IMR-90 (cell line): ENCODE results near the gene SAMD1.
A peak's percentile ranks its signal among the peaks of the same experiment; 100 is the strongest.

Experiments
- BHLHE40 ChIP-seq: fragments of 150-350 bp; IDR thresholded peaks from 2 replicates; pipeline ENCODE4 v1.6.1; 2016; ENCODE audit warnings: mild to moderate bottlenecking, low read depth, low read length
- CHD1 ChIP-seq: IDR thresholded peaks from 2 replicates; pipeline ENCODE4 v1.6.1; 2012; ENCODE audit warnings: low read depth, low read length, improper control_type of control experiment
- CTCF ChIP-seq: conservative IDR thresholded peaks from 2 replicates; pipeline ENCODE4 v1.5.1; 2012; ENCODE audit warnings: mild to moderate bottlenecking, low read depth, low read length, improper control_type of control experiment
- FOS ChIP-seq: fragments of 150-350 bp; IDR thresholded peaks from 2 replicates; pipeline ENCODE4 v1.6.1; 2016; ENCODE audit warnings: low read depth, low read length
- MAZ ChIP-seq: IDR thresholded peaks from 2 replicates; pipeline ENCODE4 v1.6.1; 2012; ENCODE audit warnings: low read depth, mild to moderate bottlenecking, low read length, improper control_type of control experiment, moderate library complexity, borderline replicate concordance
- NFE2L2 ChIP-seq: fragments of 150-350 bp; IDR thresholded peaks from 2 replicates; pipeline ENCODE4 v1.6.1; 2016; ENCODE audit warnings: low read depth, mild to moderate bottlenecking, low read length
- POLR2A ChIP-seq: IDR thresholded peaks from 2 replicates; pipeline ENCODE4 v1.6.1; 2012; ENCODE audit warnings: mild to moderate bottlenecking, low read depth, low read length
- RAD21 ChIP-seq: IDR thresholded peaks from 2 replicates; pipeline ENCODE4 v1.6.1; 2012; ENCODE audit warnings: low read length, improper control_type of control experiment
- RCOR1 ChIP-seq: IDR thresholded peaks from 2 replicates; pipeline ENCODE4 v1.6.1; 2012; ENCODE audit warnings: mild to moderate bottlenecking, low read length, improper control_type of control experiment; ENCODE audit not compliant: insufficient replicate concordance
- RFX5 ChIP-seq: IDR thresholded peaks from 2 replicates; pipeline ENCODE4 v1.8.0; 2012; ENCODE audit warnings: low read depth, mild to moderate bottlenecking, low read length, moderate library complexity
- SMC3 ChIP-seq: fragments of 150-350 bp; IDR thresholded peaks from 2 replicates; pipeline ENCODE4 v1.6.1; 2016; ENCODE audit warnings: low read depth, mild to moderate bottlenecking, antibody characterized with exemption, low read length, moderate library complexity

DNA sequence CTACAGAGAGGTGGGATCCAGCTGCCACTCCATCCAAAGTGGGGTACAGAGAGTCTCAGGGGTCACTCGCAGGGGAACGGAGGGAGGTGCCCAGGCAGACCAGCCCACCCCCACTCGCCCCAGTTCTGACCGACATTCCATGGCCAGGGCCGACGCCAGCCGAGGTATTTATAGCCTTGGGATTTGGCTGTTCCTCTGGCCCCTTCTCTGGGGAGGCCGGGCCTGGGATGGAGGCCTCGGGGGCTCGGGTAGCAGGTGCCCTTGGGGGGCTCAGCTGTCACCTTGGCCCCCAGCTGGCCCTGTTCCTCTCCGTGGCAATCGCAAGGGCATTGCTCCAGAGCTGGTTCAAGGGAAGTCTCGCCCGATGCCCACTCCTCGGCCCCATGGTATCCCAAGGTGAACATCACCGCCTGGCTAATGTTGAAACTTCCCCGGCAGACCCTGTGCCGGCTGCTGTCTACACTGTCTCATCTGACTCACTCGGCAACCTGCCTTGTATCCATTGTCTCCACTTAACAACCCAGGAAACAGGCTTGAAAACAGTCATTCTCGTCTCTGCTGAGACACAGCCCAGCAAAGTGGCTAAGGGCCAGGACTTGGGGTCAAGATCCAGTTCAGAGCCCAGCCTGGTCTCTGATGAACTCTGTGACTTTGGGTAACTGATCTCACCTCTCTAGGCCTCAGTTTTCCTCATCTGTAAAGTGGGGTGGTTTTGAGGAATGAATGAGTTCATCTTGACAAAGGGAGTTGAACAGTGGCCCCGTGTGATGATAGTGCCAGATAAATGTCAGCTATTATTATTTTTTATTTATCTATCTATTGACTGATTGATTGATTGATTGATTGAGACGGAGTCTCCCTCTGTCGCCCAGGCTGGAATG, 17.3 kb upstream of the SAMD1 start:
- TF ChIP-seq POLR2A (no peak), RAD21 (no peak), BHLHE40 (no peak), CTCF (no peak), RFX5 (no peak), FOS (no peak), RCOR1 (peak; percentile 21), NFE2L2 (no peak), CHD1 (no peak), MAZ (no peak), SMC3 (no peak)
